ENCODE data around the gene NSRP1. TPM values are rescaled to one million over a fixed set of nuclear protein-coding genes. Genes with fewer than 3 reads are reported as not detected.

NSRP1 gene
- total and polyA plus RNA-seq, 2 donors = 7.8 to 34.3 TPM

- DNase-seq (ENCODE audit: low read depth in 6 of 9, low spot score in 9 of 9) = peak in 1 of 9 donors; percentile 19
- H3K4me1 ChIP-seq (ENCODE audit: control insufficient read depth in 2 of 2, insufficient read depth in 2 of 2, low read length in 2 of 2) = peaks cover 2 to 18% of the 10 kb centered on the region in 2 donors
Observed at GRCh38 chr17:30235386-30236296, 119.0 kb downstream of the NSRP1 start, which contains the start of gene SLC6A4. SLC6A4 (minus strand) TSS chr17:30235697; CDS start chr17:30221958, 13,739 bp downstream.

More at GRCh38 chr17:30235386-30236296, 119.0 kb downstream of the NSRP1 start, which contains the start of gene SLC6A4:
- Histone ChIP-seq H3K4me3 (ENCODE audit: low read length in 2 of 2) (peak within 1 kb of the TSS in 1 of 2 donors; percentile 39), H3K27me3 (ENCODE audit: control insufficient read depth in 2 of 2, insufficient read depth in 1 of 2, low read length in 1 of 2) (peaks cover 48 to 87% of the 10 kb centered on the region in 2 donors), H3K27ac (ENCODE audit: low read depth in 1 of 2, low read length in 1 of 2) (no peak within 1 kb of the TSS), H3K36me3 (ENCODE audit: control insufficient read depth in 2 of 2, insufficient read depth in 2 of 2, low read length in 1 of 2) (no peaks in the 10 kb centered on the region), H3K9me3 (ENCODE audit: control insufficient read depth in 2 of 2, insufficient read depth in 1 of 2, low read length in 1 of 2) (peaks cover 0 to 3% of the 10 kb centered on the region in 2 donors)
- WGBS = 6% methylated on average over 82 of the region's 82 CpGs

Other genes starting within 250 kb of the NSRP1 start
- gene SSH2, start 186.6 kb upstream of the NSRP1 start, total RNA-seq = 28.5 TPM
- gene SSH2, start 186.6 kb upstream of the NSRP1 start, polyA plus RNA-seq = 25.4 TPM
- gene EFCAB5, start 175.2 kb upstream of the NSRP1 start, total RNA-seq = 1.5 TPM
- 0.57 TPM for gene EFCAB5, start 175.2 kb upstream of the NSRP1 start, polyA plus RNA-seq
- 0.19 TPM for gene SLC6A4, start 118.9 kb downstream of the NSRP1 start, total RNA-seq
- gene SLC6A4, start 118.9 kb downstream of the NSRP1 start, polyA plus RNA-seq = 0.14 TPM
- 37.6 TPM for gene BLMH, start 175.1 kb downstream of the NSRP1 start, total RNA-seq
- gene BLMH, start 175.1 kb downstream of the NSRP1 start, polyA plus RNA-seq = 33.3 TPM
- not detected for gene TMIGD1, start 217.2 kb downstream of the NSRP1 start, total RNA-seq
- gene TMIGD1, start 217.2 kb downstream of the NSRP1 start, polyA plus RNA-seq = not detected